ENCODE measurements around the gene SUGP2. TPM values are rescaled to one million over a fixed set of nuclear protein-coding genes. Genes with fewer than 3 reads are reported as not detected.

The SUGP2 gene
- total and polyA plus RNA-seq, 9 of the 15 experiments (the other 6 are each of a cell fraction or from before 2014, with no cell fraction given) = 13.1 to 101 (median 63.1) TPM

DNA sequence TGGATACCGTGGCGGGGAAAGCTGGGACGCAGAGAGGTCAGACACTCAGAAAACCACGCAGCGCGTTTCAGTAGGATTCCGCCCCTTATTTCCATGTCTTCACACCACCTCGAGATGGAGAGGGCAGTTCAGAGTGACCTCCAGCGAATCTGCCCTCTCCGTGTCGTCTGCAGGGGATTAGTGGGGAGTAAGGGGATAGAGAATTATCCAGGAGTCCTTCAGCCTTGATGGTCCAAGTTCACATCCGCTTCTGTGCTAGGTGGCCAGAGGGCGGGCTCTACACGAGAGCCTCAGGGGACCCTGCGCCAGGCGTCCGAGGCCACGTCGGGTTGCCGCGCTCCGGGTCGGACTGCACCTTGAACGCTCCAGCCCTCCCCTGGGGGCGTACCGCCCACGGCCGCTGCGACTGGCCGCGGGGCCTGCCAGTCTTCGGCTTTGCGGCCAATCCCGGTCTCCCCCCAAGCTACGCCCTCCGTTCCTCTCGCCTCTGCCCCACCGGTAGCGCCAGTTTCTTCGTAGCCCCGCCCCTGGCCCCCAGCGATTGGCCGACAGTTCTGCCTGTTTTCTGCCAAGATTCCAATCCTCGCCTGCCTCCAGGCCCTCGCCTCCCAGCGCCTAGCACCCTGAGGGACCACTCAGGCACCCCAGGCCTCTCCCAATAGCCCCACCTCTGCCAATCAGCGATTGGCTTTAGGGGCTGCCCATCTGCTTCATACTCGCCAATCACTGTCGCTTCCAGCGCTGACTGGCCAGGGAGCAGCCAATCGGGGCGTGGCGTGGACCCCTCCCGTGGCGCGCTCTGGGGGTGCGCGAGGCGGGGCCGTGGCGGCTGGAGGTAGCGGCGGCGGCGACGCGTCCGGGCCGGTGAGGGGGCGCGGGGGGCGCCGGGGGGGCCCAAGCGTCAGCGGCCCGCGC lies 30.1 kb upstream of the SUGP2 start, which contains the start of gene SLC25A42 (continued):
- no peak for TF ChIP-seq ZC3H8 (IDR thresholded peaks at IDR 0.05)
- TF ChIP-seq TFAM (CRISPR knock-in tag; conservative IDR thresholded peaks at IDR 0.05) = no peak
- TF ChIP-seq NRF1 (conservative IDR thresholded peaks at IDR 0.05 in 1 of 2, IDR thresholded peaks at IDR 0.05 in 1 of 2) = peak; percentile 82 to 86
- no peak for TF ChIP-seq POLR3A (IDR thresholded peaks at IDR 0.05; ENCODE audit: borderline replicate concordance, extremely low read depth, insufficient read depth, insufficient read length)
- no peak for TF ChIP-seq MYNN (IDR thresholded peaks at IDR 0.05)
- no peak for TF ChIP-seq MYNN (CRISPR knock-in tag; IDR thresholded peaks at IDR 0.05)
- TF ChIP-seq ZNF76 (CRISPR knock-in tag; IDR thresholded peaks at IDR 0.05; ENCODE audit: borderline replicate concordance) = no peak
- TF ChIP-seq ZNF354B (CRISPR knock-in tag; IDR thresholded peaks at IDR 0.05) = no peak
- TF ChIP-seq TGIF2 (CRISPR knock-in tag; IDR thresholded peaks at IDR 0.05) = no peak
- no peak for TF ChIP-seq ZNF316 (IDR thresholded peaks at IDR 0.05)
- TF ChIP-seq CBX3 (IDR thresholded peaks at IDR 0.05; ENCODE audit: borderline replicate concordance in 1 of 2, low read length in 2 of 2) = 0 out of 3 replicates have a peak, but pooled peaks of 1 of the 2 experiments have one; percentile 8
- TF ChIP-seq ZNF24 (IDR thresholded peaks at IDR 0.05) = no peak
- no peak for TF ChIP-seq TAF7 (tag; IDR thresholded peaks at IDR 0.05)
- no peak for TF ChIP-seq HEY1 (CRISPR knock-in tag; IDR thresholded peaks at IDR 0.05; ENCODE audit: borderline replicate concordance)
- no peak for TF ChIP-seq ZNF263 (CRISPR knock-in tag; IDR thresholded peaks at IDR 0.05; ENCODE audit: borderline replicate concordance)
- peak; percentile 45; the same call in 1 of the 2 replicates for TF ChIP-seq PHTF2 (CRISPR knock-in tag; IDR thresholded peaks at IDR 0.05)
- TF ChIP-seq HIVEP1 (CRISPR knock-in tag; IDR thresholded peaks at IDR 0.05) = no peak
- TF ChIP-seq POLR2A (conservative IDR thresholded peaks at IDR 0.05) = peak; percentile 84
- TF ChIP-seq ZNF695 (CRISPR knock-in tag; IDR thresholded peaks at IDR 0.05) = no peak
- TF ChIP-seq, protein P1, sequence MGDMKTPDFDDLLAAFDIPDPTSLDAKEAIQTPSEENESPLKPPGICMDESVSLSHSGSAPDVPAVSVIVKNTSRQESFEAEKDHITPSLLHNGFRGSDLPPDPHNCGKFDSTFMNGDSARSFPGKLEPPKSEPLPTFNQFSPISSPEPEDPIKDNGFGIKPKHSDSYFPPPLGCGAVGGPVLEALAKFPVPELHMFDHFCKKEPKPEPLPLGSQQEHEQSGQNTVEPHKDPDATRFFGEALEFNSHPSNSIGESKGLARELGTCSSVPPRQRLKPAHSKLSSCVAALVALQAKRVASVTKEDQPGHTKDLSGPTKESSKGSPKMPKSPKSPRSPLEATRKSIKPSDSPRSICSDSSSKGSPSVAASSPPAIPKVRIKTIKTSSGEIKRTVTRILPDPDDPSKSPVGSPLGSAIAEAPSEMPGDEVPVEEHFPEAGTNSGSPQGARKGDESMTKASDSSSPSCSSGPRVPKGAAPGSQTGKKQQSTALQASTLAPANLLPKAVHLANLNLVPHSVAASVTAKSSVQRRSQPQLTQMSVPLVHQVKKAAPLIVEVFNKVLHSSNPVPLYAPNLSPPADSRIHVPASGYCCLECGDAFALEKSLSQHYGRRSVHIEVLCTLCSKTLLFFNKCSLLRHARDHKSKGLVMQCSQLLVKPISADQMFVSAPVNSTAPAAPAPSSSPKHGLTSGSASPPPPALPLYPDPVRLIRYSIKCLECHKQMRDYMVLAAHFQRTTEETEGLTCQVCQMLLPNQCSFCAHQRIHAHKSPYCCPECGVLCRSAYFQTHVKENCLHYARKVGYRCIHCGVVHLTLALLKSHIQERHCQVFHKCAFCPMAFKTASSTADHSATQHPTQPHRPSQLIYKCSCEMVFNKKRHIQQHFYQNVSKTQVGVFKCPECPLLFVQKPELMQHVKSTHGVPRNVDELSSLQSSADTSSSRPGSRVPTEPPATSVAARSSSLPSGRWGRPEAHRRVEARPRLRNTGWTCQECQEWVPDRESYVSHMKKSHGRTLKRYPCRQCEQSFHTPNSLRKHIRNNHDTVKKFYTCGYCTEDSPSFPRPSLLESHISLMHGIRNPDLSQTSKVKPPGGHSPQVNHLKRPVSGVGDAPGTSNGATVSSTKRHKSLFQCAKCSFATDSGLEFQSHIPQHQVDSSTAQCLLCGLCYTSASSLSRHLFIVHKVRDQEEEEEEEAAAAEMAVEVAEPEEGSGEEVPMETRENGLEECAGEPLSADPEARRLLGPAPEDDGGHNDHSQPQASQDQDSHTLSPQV (IDR thresholded peaks at IDR 0.05) = no peak; the same call in 1 of the 2 replicates
- no peak for TF ChIP-seq ZNF444 (CRISPR knock-in tag; IDR thresholded peaks at IDR 0.05)
- TF ChIP-seq ZBTB34 (CRISPR knock-in tag; IDR thresholded peaks at IDR 0.05) = no peak

Measured in K562 (cell line).